HepG2 (cell line): Measurements from ENCODE around the gene TMEM267. TPM values are rescaled to one million over a fixed set of nuclear protein-coding genes. Genes with fewer than 3 reads are reported as not detected.

Experiments used
- ATAC-seq: fragments of 200-7000 bp; cut with Tn5 transposase; 3 replicates; pipeline ENCODE4 v1.9.1; 2020; ENCODE audit warnings: mild to moderate bottlenecking, moderate library complexity
- BruUV-seq: library from RNA; stranded (reverse); fragments of 400-500 nt; replicated peaks from 2 replicates; lab custom pipeline; 2021; lab: Mats Ljungman, UMichigan
- CTCF ChIA-PET: fragments of 300-600 bp; formaldehyde crosslinking; extraction: SDS; loops from one replicate; lab custom pipeline; 2021; ENCODE audit warnings: low total read pairs, inconsistent platforms, low intra/inter-chr PET ratio; lab: Yijun Ruan, JAX
- POLR2A ChIA-PET: fragments of 350-600 bp; sonication (Branson Sonifier 250); formaldehyde crosslinking; loops from one replicate; lab custom pipeline; 2020; ENCODE audit warnings: antibody characterized with exemption, inconsistent platforms; lab: Yijun Ruan, JAX
- DNase-seq: peaks from one replicate; pipeline ENCODE4 v3.0.0-alpha.2; 2015; ENCODE audit warnings: low spot score
- FAIRE-seq: peaks from 3 replicates; lab custom pipeline; 2011; peaks lifted over from hg19 to GRCh38; lab: Jason Lieb, UNC
- H2AFZ ChIP-seq: one replicate; pipeline ENCODE4 v1.6.1; 2011; ENCODE audit warnings: low read length, inconsistent platforms
- H3K27ac ChIP-seq: fragments of 300-600 bp; 3 replicates; pipeline ENCODE4 v1.8.0; 2011; ENCODE audit warnings: mixed run types, mild to moderate bottlenecking, mixed read lengths, low read length, inconsistent platforms; ENCODE audit not compliant: insufficient read depth; ENCODE audit errors: extremely low read length
- H3K27me3 ChIP-seq, 2 experiments: fragments of 200-600 bp in 1 of 2; 2 replicates in 1 of 2; 3 replicates in 1 of 2; pipeline versions ENCODE4 v1.6.0 to v1.8.0; 2011; ENCODE audit warnings: low read length in 2 of 2, mild to moderate bottlenecking in 2 of 2, moderate library complexity in 2 of 2, inconsistent platforms in 1 of 2; ENCODE audit not compliant: insufficient read depth in 2 of 2, control insufficient read depth in 1 of 2
- H3K36me3 ChIP-seq, 2 experiments: fragments of 200-600 bp in 1 of 2; replicated peaks in 1 of 2; 2 replicates in 1 of 2; 3 replicates in 1 of 2; pipeline versions ENCODE4 v1.5.1 to v1.8.0; 2011; ENCODE audit warnings: low read length in 2 of 2, inconsistent platforms in 1 of 2; ENCODE audit not compliant: insufficient read depth in 2 of 2, control insufficient read depth in 1 of 2
- H3K4me1 ChIP-seq: 2 replicates; pipeline ENCODE4 v1.5.1; 2012; ENCODE audit warnings: low read length, inconsistent platforms; ENCODE audit not compliant: insufficient read depth
- H3K4me2 ChIP-seq: 2 replicates; pipeline ENCODE4 v1.6.0; 2011; ENCODE audit warnings: low read depth, low read length, inconsistent platforms
- H3K4me3 ChIP-seq, 3 experiments: fragments of 200-600 bp in 1 of 3; sonication (generic), shearing (Covaris generic) in 1 of 3; replicated peaks in 1 of 3; 2 replicates each; pipeline ENCODE4 v1.5.1; 2011 to 2016; ENCODE audit warnings: low read length in 3 of 3, inconsistent platforms in 2 of 3, low read depth in 2 of 3, mild to moderate bottlenecking in 2 of 3, control low read depth in 1 of 3, mixed read lengths in 1 of 3; ENCODE audit not compliant: insufficient read depth in 1 of 3
- H3K79me2 ChIP-seq: one replicate; pipeline ENCODE4 v1.6.1; 2011; ENCODE audit warnings: low read length, inconsistent platforms; ENCODE audit not compliant: insufficient read depth
- H3K9ac ChIP-seq: 2 replicates; pipeline ENCODE4 v1.6.0; 2011; ENCODE audit warnings: mild to moderate bottlenecking, low read depth, low read length, inconsistent platforms; ENCODE audit not compliant: insufficient read depth
- H3K9me3 ChIP-seq: 2 replicates; pipeline ENCODE4 v1.5.1; 2012; ENCODE audit warnings: mild to moderate bottlenecking, low read length
- H4K20me1 ChIP-seq: 2 replicates; pipeline ENCODE4 v1.6.0; 2011; ENCODE audit warnings: inconsistent platforms, mild to moderate bottlenecking, low read length, moderate library complexity; ENCODE audit not compliant: insufficient read depth
- CENPBD1 ChIP-seq: sonication (generic); formaldehyde crosslinking; IDR thresholded peaks from 2 replicates; pipeline ENCODE4 v1.8.0; 2022; ENCODE audit warnings: missing genetic modification reagents, low read depth, mild to moderate bottlenecking, borderline replicate concordance
- CREM ChIP-seq, 2 experiments: sonication (generic) in 1 of 2; formaldehyde crosslinking in 1 of 2; IDR thresholded peaks; 2 replicates each; pipeline versions ENCODE4 v1.4.0 to v1.6.1; 2016 to 2020; ENCODE audit warnings: antibody characterized with exemption in 1 of 2, mild to moderate bottlenecking in 1 of 2, missing genetic modification reagents in 1 of 2
- DMAP1 ChIP-seq: IDR thresholded peaks from 2 replicates; pipeline ENCODE4 v1.6.1; 2016
- GABPA ChIP-seq, 2 experiments: IDR thresholded peaks; 2 replicates each; pipeline ENCODE4 v1.6.1; 2011 to 2016; ENCODE audit warnings: low read depth in 2 of 2, low read length in 1 of 2, missing biosample characterization in 1 of 2, missing genetic modification characterization in 1 of 2
- HNRNPUL1 ChIP-seq: fragments of 200-400 bp; formaldehyde crosslinking; IDR thresholded peaks from 2 replicates; pipeline ENCODE4 v1.6.1; 2017; ENCODE audit warnings: low read depth, mild to moderate bottlenecking, low read length, moderate library complexity
- IRX3 ChIP-seq: sonication (generic); formaldehyde crosslinking; IDR thresholded peaks from 2 replicates; pipeline ENCODE4 v1.8.1; 2023; ENCODE audit warnings: mild to moderate bottlenecking, low read depth, missing genetic modification reagents, borderline replicate concordance
- NFKB2 ChIP-seq: sonication (generic); formaldehyde crosslinking; IDR thresholded peaks from 2 replicates; pipeline ENCODE4 v1.4.0; 2020; ENCODE audit warnings: missing genetic modification reagents, borderline replicate concordance
- NR2C2 ChIP-seq: sonication (generic); formaldehyde crosslinking; IDR thresholded peaks from 2 replicates; pipeline ENCODE4 v1.4.0; 2020; ENCODE audit warnings: missing genetic modification reagents, mild to moderate bottlenecking, moderate library complexity, borderline replicate concordance
- TP53 ChIP-seq: sonication (generic); formaldehyde crosslinking; conservative IDR thresholded peaks from 2 replicates; pipeline ENCODE4 v1.4.0; 2020; ENCODE audit warnings: missing genetic modification reagents
- ZFAT ChIP-seq: sonication (generic); formaldehyde crosslinking; conservative IDR thresholded peaks from 2 replicates; pipeline ENCODE4 v1.8.1; 2023; ENCODE audit warnings: missing genetic modification reagents, inconsistent platforms
- ZNF253 ChIP-seq: sonication (generic); formaldehyde crosslinking; IDR thresholded peaks from 2 replicates; pipeline ENCODE4 v1.8.0; 2022; ENCODE audit warnings: mild to moderate bottlenecking, missing genetic modification reagents, borderline replicate concordance
- ZNF337 ChIP-seq: sonication (generic); formaldehyde crosslinking; IDR thresholded peaks from 2 replicates; pipeline ENCODE4 v1.5.1; 2020; ENCODE audit warnings: missing genetic modification reagents, low read depth, mild to moderate bottlenecking, borderline replicate concordance
- ZNF383 ChIP-seq: sonication (generic); formaldehyde crosslinking; IDR thresholded peaks from 2 replicates; pipeline ENCODE4 v1.4.0; 2020; ENCODE audit warnings: missing genetic modification reagents, mild to moderate bottlenecking, borderline replicate concordance
- ZNF567 ChIP-seq: sonication (generic); formaldehyde crosslinking; IDR thresholded peaks from 2 replicates; pipeline ENCODE4 v1.8.1; 2023; ENCODE audit warnings: mild to moderate bottlenecking, missing genetic modification reagents, borderline replicate concordance
- ZNF878 ChIP-seq: sonication (generic); formaldehyde crosslinking; IDR thresholded peaks from 2 replicates; pipeline ENCODE4 v1.8.1; 2023; ENCODE audit warnings: mild to moderate bottlenecking, missing genetic modification reagents, moderate library complexity
- ZSCAN22 ChIP-seq: sonication (generic); formaldehyde crosslinking; IDR thresholded peaks from 2 replicates; pipeline ENCODE4 v1.4.0; 2020; ENCODE audit warnings: mild to moderate bottlenecking, missing genetic modification reagents
- WGBS: methylation state at CpG from one replicate; pipeline ENCODE4 v1.1.6; 2017; ENCODE audit warnings: low lambda C conversion rate; 5-methylcytosine and 5-hydroxymethylcytosine counted together
- in situ Hi-C: cut with HindIII; loops from 2 replicates; pipeline ENCODE4 v1.10.0; 2017; ENCODE audit warnings: low pct_unique_long_range_greater_than_20kb; ENCODE audit not compliant: extremely low pct_ligation_motif_present
- intact Hi-C: fragments of 100-400 bp; cut with micrococcal nuclease; formaldehyde crosslinking; loops from one replicate; pipeline ENCODE4 v1.10.0; 2022; ENCODE audit not compliant: unreplicated experiment
- polyA plus RNA-seq, 8 experiments: library from polyadenylated mRNA; depleted of rRNA in 3 of 8; stranded (reverse) in 7 of 8; unstranded in 1 of 8; fragments of >200 nt; fragmentation: Illumina TruSeq in 4 of 8; extraction: Trizol in 4 of 8; gene quantifications; 2 replicates each; pipeline versions ENCODE4 v1.2.1 to v1.2.3, GENCODE V29; 2011 to 2016; ENCODE audit warnings: low read depth in 4 of 8, missing spikeins in 1 of 8, mixed read lengths in 1 of 8; ENCODE audit not compliant: insufficient read depth in 1 of 8
- total RNA-seq, 5 experiments: library from RNA; depleted of rRNA; stranded (reverse); fragments of >200 nt; fragmentation: Illumina TruSeq; extraction: Trizol; gene quantifications; 2 replicates each; pipeline ENCODE4 v1.2.3, GENCODE V29; 2016; ENCODE audit warnings: low read depth in 1 of 5

TMEM267 gene
- total and polyA plus RNA-seq, 2 of the 13 experiments (the other 11 are each of a cell fraction or from before 2014, with no cell fraction given), result 8.9 to 12.6 TPM

GRCh38 chr5:43485406-43485805 lies 1.7 kb upstream of the TMEM267 start:
- WGBS, result 68% methylated on average over 2 of the region's 2 CpGs
- Histone ChIP-seq H4K20me1 (no peaks in the 10 kb centered on the region), H3K27ac (peak overlapping the region; percentile 10), H3K36me3 (no peaks in the 10 kb centered on the region), H3K9me3 (no peaks in the 10 kb centered on the region), H3K9ac (no peak overlapping the region), H3K79me2 (peaks cover 12% of the 10 kb centered on the region), H2AFZ (no peak overlapping the region), H3K4me3 (no peak overlapping the region)
- FAIRE-seq (no peak), DNase-seq (peak; percentile 2)
- in situ Hi-C loops, result loop anchor here (10.0 kb wide), 1 partner anchor 91 kb away; no protein-coding TSS in a partner anchor
- intact Hi-C loops, result loop anchor here (2.0 kb wide), 1 partner anchor 259 kb away; no protein-coding TSS in a partner anchor
- POLR2A ChIA-PET, result interaction anchor here (0.7 to 4.4 kb wide), 4 partner anchors 30 to 172 kb away, joined by 5 to 84 read pairs (median 36); partner anchors contain the start of genes C5orf34 and HMGCS1
- CTCF ChIA-PET, result interaction anchor here (2.1 kb wide), 1 partner anchor 96 kb away, joined by 8 read pairs; no protein-coding TSS in a partner anchor
- BruUV-seq, result no TSS peak
- TF ChIP-seq NR2C2 (CRISPR knock-in tag) (no peak), ZNF567 (CRISPR knock-in tag) (no peak)
- TF ChIP-seq, all 625 proteins: peak for 0
- ATAC-seq, result no peak
- no peak overlapping the region for H3K4me2 ChIP-seq
- peaks cover 42% of the 10 kb centered on the region for H3K4me1 ChIP-seq
- H3K27me3 ChIP-seq, result no peaks in the 10 kb centered on the region; a peak in 1 of 5 replicates

GRCh38 chr5:43484106-43484849 lies 613 bp upstream of the TMEM267 start:
- Histone ChIP-seq H3K36me3 (no peaks in the 10 kb centered on the region), H4K20me1 (no peaks in the 10 kb centered on the region), H2AFZ (no peak overlapping the region), H3K4me2 (peak overlapping the region; percentile 94), H3K9me3 (no peaks in the 10 kb centered on the region), H3K27me3 (no peaks in the 10 kb centered on the region; a peak in 1 of 5 replicates), H3K79me2 (peaks cover 12% of the 10 kb centered on the region), H3K27ac (peak overlapping the region; percentile 91), H3K9ac (peak overlapping the region; percentile 94), H3K4me1 (peaks cover 42% of the 10 kb centered on the region), H3K4me3 (peak overlapping the region; percentile 76 to 81 (median 81))
- TSS peak; percentile 95 for BruUV-seq
- DNase-seq (peak; percentile 69), ATAC-seq (peak; percentile 80), FAIRE-seq (no peak)
- in situ Hi-C loops (loop anchor here (10.0 kb wide), 1 partner anchor 89 kb away; no protein-coding TSS in a partner anchor), intact Hi-C loops (loop anchor here (1.0 to 5.0 kb wide), 4 partner anchors 37 to 257 kb away; partner anchors contain the start of gene HMGCS1)
- ChIA-PET CTCF (interaction anchor here (2.1 kb wide), 1 partner anchor 95 kb away, joined by 8 read pairs; no protein-coding TSS in a partner anchor), POLR2A (interaction anchor here (0.5 to 4.4 kb wide), 30 partner anchors 14 to 672 kb away, joined by 3 to 84 read pairs (median 6); partner anchors contain the start of genes C5orf34, CCL28, HMGCS1 and NNT)
- WGBS, result 2% methylated on average over 24 of the region's 32 CpGs
- TF ChIP-seq GABPA (IDR thresholded peaks at IDR 0.05; ENCODE audit: low read depth, low read length) (peak; percentile 21), GABPA (CRISPR knock-in tag; IDR thresholded peaks at IDR 0.05; ENCODE audit: low read depth) (no peak; the same call in 1 of the 2 replicates), ZFAT (CRISPR knock-in tag) (no peak), HNRNPUL1 (no peak), NFKB2 (CRISPR knock-in tag) (no peak), IRX3 (CRISPR knock-in tag) (no peak), ZSCAN22 (no peak), ZNF253 (CRISPR knock-in tag) (no peak), CREM (IDR thresholded peaks at IDR 0.05) (peak; percentile 60; the same call in 1 of the 2 replicates), CREM (CRISPR knock-in tag; IDR thresholded peaks at IDR 0.05) (no peak), DMAP1 (peak; percentile 82; the same call in 1 of the 2 replicates), ZNF383 (no peak), ZNF337 (CRISPR knock-in tag) (no peak), ZNF878 (no peak), CENPBD1 (CRISPR knock-in tag) (peak; percentile 89; the same call in 1 of the 2 replicates), TP53 (CRISPR knock-in tag) (no peak)
